Endothelial cell (in vitro differentiated cells): ENCODE results near the gene CMTM8. TPM values are rescaled to one million over a fixed set of nuclear protein-coding genes. Genes with fewer than 3 reads are reported as not detected.

Experiments used
- DNase-seq: peaks from one replicate; pipeline ENCODE4 v3.0.0; 2021; ENCODE audit warnings: low spot score
- H3K27ac Mint-ChIP-seq: one replicate; pipeline ENCODE4 v1.8.0; 2021; ENCODE audit warnings: mixed read lengths, inconsistent platforms; ENCODE audit not compliant: unreplicated experiment
- H3K27me3 Mint-ChIP-seq: one replicate; pipeline ENCODE4 v1.8.0; 2021; ENCODE audit warnings: mild to moderate bottlenecking, moderate library complexity, mixed read lengths, inconsistent platforms; ENCODE audit not compliant: unreplicated experiment
- H3K36me3 Mint-ChIP-seq: one replicate; pipeline ENCODE4 v1.8.0; 2021; ENCODE audit warnings: mild to moderate bottlenecking, low read depth, mixed read lengths, inconsistent platforms; ENCODE audit not compliant: unreplicated experiment
- H3K4me1 Mint-ChIP-seq: one replicate; pipeline ENCODE4 v1.8.0; 2021; ENCODE audit warnings: mild to moderate bottlenecking, mixed read lengths, inconsistent platforms; ENCODE audit not compliant: unreplicated experiment
- H3K4me3 Mint-ChIP-seq: one replicate; pipeline ENCODE4 v1.8.0; 2021; ENCODE audit warnings: mild to moderate bottlenecking, mixed read lengths, inconsistent platforms; ENCODE audit not compliant: unreplicated experiment
- H3K9me3 Mint-ChIP-seq: one replicate; pipeline ENCODE4 v1.8.0; 2021; ENCODE audit warnings: mixed read lengths, inconsistent platforms; ENCODE audit not compliant: unreplicated experiment
- CTCF ChIP-seq: fragments of 200-600 bp; sonication (generic); IDR thresholded peaks from one replicate; pipeline ENCODE4 v1.5.0; 2021; ENCODE audit warnings: antibody characterized with exemption; ENCODE audit not compliant: unreplicated experiment
- total RNA-seq: library from RNA; stranded (reverse); fragmentation: NEBNext Ultra II Directional; extraction: Animal tissue kit (Norgen Biotek cat#: 25700); gene quantifications from one replicate; pipeline ENCODE4 v1.2.1, GENCODE V29; 2021; ENCODE audit not compliant: unreplicated experiment

The CMTM8 gene
- total RNA-seq, 1 donor from 2014 or later, result 16.2 TPM

- no peak for DNase-seq
- H3K4me1 Mint-ChIP-seq, result peaks cover 9% of the 10 kb centered on the region
- H3K4me3 Mint-ChIP-seq, result no peak overlapping the region
- H3K36me3 Mint-ChIP-seq, result no peaks in the 10 kb centered on the region
- H3K27me3 Mint-ChIP-seq, result no peaks in the 10 kb centered on the region
- no peak overlapping the region for H3K27ac Mint-ChIP-seq
- no peaks in the 10 kb centered on the region for H3K9me3 Mint-ChIP-seq
- TF ChIP-seq CTCF, result no peak
Measured at GRCh38 chr3:32216172-32216783, 22.2 kb upstream of the CMTM8 start.

- Mint-ChIP-seq H3K9me3 (no peaks in the 10 kb centered on the region), H3K4me3 (no peak overlapping the region), H3K4me1 (peaks cover 16% of the 10 kb centered on the region), H3K27me3 (peaks cover 3% of the 10 kb centered on the region), H3K27ac (no peak overlapping the region), H3K36me3 (no peaks in the 10 kb centered on the region)
- no peak for TF ChIP-seq CTCF
- no peak for DNase-seq
Measured at GRCh38 chr3:32217339-32217738, 21.1 kb upstream of the CMTM8 start.

- H3K27me3 Mint-ChIP-seq, result peaks cover 3% of the 10 kb centered on the region
Measured at GRCh38 chr3:32219537-32219936, 18.9 kb upstream of the CMTM8 start.

GRCh38 chr3:32220006-32220405 is 18.5 kb upstream of the CMTM8 start:
- Mint-ChIP-seq H3K4me3 (no peak overlapping the region), H3K9me3 (no peaks in the 10 kb centered on the region), H3K27ac (no peak overlapping the region), H3K36me3 (no peaks in the 10 kb centered on the region), H3K4me1 (peaks cover 18% of the 10 kb centered on the region), H3K27me3 (peaks cover 3% of the 10 kb centered on the region)
- TF ChIP-seq CTCF, result no peak
- DNase-seq, result no peak

More at GRCh38 chr3:32219537-32219936, 18.9 kb upstream of the CMTM8 start:
- Mint-ChIP-seq H3K9me3 (no peaks in the 10 kb centered on the region), H3K36me3 (no peaks in the 10 kb centered on the region), H3K27ac (no peak overlapping the region), H3K4me3 (no peak overlapping the region), H3K4me1 (peaks cover 18% of the 10 kb centered on the region)
- no peak for TF ChIP-seq CTCF
- DNase-seq, result no peak

GRCh38 chr3:32222950-32223349 is 15.5 kb upstream of the CMTM8 start:
- no peaks in the 10 kb centered on the region for H3K36me3 Mint-ChIP-seq
- TF ChIP-seq CTCF, result no peak
- DNase-seq, result no peak
- H3K27me3 Mint-ChIP-seq, result peaks cover 3% of the 10 kb centered on the region
- H3K4me3 Mint-ChIP-seq, result no peak overlapping the region
- peaks cover 17% of the 10 kb centered on the region for H3K4me1 Mint-ChIP-seq
- no peaks in the 10 kb centered on the region for H3K9me3 Mint-ChIP-seq
- H3K27ac Mint-ChIP-seq, result no peak overlapping the region
